Bone marrow (tissue), 2 donors: ENCODE data around the gene PDIA6.
"Not testable (repeated sequence)": the region's sequence is repeated elsewhere in the genome, so short reads cannot be mapped to it uniquely, and the experiment has no call there.

Experiments used
- DNase-seq, 2 donors: peaks; one replicate each; lab custom pipeline; 2025; lab: John Stamatoyannopoulos, UW

The PDIA6 gene

GRCh38 chr2:10810202-10811161, 2.1 kb downstream of the PDIA6 start:
- DNase-seq = no peak

GRCh38 chr2:10806543-10806942, 6.0 kb downstream of the PDIA6 start:
- DNase-seq = no peak

DNA sequence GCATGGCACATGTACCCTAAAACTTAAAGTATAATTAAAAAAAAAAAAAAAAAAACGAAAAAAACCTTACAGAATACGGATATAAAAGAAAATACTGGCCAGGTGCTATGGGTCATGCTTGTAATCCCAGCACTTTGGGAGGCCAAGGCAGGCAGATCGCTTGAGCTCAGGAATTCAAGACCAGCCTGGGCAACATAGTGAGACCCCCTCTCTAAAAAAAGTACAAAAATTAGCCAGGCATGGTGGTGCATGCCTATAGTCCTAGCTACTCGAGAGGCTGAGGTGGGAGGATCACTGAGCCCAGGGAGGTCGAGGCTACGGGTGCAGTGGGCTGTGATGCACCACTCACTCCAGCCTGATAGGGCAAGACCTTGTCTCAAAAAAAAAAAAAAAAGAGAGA, 6.6 kb downstream of the PDIA6 start:
- DNase-seq = not testable (repeated sequence)

GRCh38 chr2:10802657-10803056, 9.9 kb downstream of the PDIA6 start:
- no peak for DNase-seq

DNA sequence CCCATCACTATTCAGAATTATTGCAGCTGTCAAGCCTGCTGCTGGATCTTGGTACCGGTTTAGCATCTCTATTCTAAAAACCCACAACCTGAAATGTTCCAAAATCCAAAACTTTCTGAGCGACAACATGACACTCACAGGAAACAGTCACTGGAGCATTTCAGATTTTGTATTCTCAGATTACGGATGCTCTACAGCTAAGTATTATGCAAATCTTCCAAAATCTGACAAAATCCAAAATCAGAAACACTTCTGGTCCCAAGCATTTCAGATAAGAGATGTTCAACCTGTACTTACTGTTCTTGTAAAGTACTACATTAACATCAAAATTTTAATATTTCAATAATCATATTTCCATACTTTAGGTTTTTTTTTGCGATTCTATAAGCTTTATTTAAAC, 12.4 kb downstream of the PDIA6 start:
- no peak for DNase-seq

- DNase-seq = no peak
These were observed 13.8 kb downstream of the PDIA6 start for GRCh38 chr2:10798783-10799182.

DNA sequence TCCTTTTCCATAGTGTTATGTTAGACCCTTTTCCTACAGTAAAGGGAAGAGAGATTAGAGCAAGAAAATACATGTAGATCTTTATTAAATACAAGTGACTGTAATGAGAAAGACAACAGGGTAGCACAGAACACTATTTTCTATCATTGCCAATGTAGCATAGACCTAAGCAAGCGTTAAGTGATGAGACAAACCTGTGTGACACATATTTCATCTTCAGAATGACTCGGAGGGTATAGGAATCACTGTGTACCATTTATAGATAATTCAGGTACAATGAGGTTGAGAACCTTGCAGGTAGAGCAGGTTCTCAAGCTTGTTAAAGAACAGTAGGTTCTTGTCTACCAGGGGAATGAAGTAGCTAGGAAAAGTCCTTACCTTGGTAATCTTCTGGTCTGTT, 15.9 kb downstream of the PDIA6 start:
- DNase-seq = no peak

DNA sequence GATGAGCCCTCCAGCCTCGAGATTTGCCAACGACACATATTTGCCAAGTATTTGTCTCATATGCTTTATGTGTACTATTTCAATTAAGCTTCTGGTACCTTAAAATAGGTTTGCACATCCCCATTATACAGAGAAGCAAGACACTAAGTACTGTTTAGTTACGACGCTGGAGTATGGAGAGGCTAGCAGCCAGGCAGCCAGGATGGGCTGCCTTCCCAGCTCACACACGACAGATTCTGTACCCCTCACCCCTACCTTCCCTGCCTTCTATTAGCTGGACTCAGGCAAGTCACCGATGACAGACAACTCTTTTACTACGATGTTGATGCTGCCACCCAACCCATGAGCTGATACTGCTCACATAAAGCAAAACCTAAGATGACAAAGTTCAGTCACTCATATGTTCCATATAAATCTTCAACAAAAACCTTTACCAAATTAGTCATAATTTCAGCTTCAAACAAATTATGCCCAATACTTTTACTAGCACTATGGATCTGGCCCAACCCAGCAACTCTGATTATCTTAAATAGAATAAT, 17.0 kb downstream of the PDIA6 start:
- no peak for DNase-seq

- no peak for DNase-seq
These were observed 17.7 kb downstream of the PDIA6 start for GRCh38 chr2:10794876-10795275.

GRCh38 chr2:10793816-10794215, 18.8 kb downstream of the PDIA6 start:
- DNase-seq = no peak

GRCh38 chr2:10792660-10793400, 19.8 kb downstream of the PDIA6 start:
- no peak for DNase-seq

GRCh38 chr2:10792001-10792634, 20.5 kb downstream of the PDIA6 start:
- DNase-seq = no peak

GRCh38 chr2:10790228-10790973, 22.2 kb downstream of the PDIA6 start:
- DNase-seq = no peak

- DNase-seq = no peak
These were observed 23.7 kb downstream of the PDIA6 start for GRCh38 chr2:10788855-10789254.

DNA sequence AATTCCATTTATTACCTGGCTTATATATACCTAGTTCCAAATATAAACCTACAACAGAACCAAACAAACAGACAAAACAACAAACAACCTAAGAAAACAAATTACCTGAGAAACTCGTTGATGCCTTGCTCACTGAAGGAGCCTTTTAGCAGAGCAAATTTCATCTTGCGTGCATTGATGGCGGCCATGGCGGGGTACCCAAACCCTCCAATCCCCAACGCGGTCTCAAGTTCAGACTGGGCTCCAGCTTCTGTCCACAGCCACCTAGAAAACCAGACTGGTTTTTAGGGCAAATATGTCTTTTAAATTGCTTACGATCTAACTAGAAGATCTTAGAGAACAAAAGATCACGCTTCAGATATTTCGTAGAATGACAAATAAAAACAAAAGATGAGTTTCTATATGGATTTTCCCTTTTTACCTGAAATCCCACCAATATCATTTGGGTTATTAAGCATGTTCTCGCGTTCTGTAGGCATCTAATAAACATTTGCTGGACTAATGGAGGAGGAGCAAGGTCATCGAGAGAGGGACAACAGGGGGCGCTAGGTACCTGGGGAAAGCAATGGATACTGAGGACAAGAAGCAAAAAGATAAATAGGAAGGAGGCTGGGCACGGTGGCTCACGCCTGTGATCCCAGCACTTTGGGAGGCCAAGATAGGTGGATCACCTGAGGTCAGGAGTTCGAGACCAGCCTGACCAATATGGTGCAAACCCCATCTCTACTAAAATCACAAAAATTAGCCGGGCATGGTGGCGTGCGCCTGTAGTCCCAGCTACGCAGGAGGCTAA, 25.2 kb downstream of the PDIA6 start:
- DNase-seq = no peak

GRCh38 chr2:10786240-10786982, 26.2 kb downstream of the PDIA6 start:
- no peak for DNase-seq

GRCh38 chr2:10785260-10785659, 27.3 kb downstream of the PDIA6 start:
- DNase-seq = no peak

DNA sequence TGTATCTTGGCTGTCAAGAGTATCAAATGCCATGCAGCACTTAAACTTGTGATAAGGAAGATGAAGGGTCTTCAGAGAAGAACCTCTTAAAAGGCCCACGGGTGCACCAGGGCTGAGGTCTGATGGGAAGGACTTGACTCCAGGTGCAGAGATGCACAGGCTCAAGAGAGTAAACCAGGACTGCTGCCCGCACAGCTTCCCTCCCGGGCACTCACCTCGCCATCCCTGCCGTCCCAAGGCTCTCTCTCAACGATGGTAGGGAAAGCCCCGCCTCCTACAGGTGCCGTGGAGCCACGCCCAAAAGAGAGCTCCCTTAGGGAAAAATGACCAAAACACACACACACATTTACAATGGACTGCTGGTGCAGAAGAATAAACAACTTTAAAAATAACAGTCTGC, 27.9 kb downstream of the PDIA6 start:
- DNase-seq = no peak

GRCh38 chr2:10783421-10783820, 29.2 kb downstream of the PDIA6 start:
- no peak for DNase-seq

- no peak for DNase-seq
These were observed 30.8 kb downstream of the PDIA6 start for GRCh38 chr2:10781746-10782145.
